AG09319 (cell line): ENCODE results near the gene PALD1.

Experiments
- DNase-seq: peaks from one replicate; pipeline ENCODE4 v3.0.0-alpha.2; 2010; ENCODE audit warnings: low read depth; ENCODE audit errors: extremely low read depth
- TF ChIP-seq, protein P1 (sequence below): IDR thresholded peaks from 2 replicates; pipeline ENCODE4 v1.5.1; 2011; ENCODE audit warnings: low read depth, mild to moderate bottlenecking, inconsistent platforms, low read length, moderate library complexity

The PALD1 gene

GRCh38 chr10:70523549-70523948 lies 45.0 kb downstream of the PALD1 start:
- TF ChIP-seq, protein P1, sequence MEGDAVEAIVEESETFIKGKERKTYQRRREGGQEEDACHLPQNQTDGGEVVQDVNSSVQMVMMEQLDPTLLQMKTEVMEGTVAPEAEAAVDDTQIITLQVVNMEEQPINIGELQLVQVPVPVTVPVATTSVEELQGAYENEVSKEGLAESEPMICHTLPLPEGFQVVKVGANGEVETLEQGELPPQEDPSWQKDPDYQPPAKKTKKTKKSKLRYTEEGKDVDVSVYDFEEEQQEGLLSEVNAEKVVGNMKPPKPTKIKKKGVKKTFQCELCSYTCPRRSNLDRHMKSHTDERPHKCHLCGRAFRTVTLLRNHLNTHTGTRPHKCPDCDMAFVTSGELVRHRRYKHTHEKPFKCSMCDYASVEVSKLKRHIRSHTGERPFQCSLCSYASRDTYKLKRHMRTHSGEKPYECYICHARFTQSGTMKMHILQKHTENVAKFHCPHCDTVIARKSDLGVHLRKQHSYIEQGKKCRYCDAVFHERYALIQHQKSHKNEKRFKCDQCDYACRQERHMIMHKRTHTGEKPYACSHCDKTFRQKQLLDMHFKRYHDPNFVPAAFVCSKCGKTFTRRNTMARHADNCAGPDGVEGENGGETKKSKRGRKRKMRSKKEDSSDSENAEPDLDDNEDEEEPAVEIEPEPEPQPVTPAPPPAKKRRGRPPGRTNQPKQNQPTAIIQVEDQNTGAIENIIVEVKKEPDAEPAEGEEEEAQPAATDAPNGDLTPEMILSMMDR = no peak
- DNase-seq = no peak

- TF ChIP-seq, protein P1 = no peak
- DNase-seq = no peak
Observed at GRCh38 chr10:70528314-70528713, 49.7 kb downstream of the PALD1 start.

- DNase-seq = no peak
- TF ChIP-seq, protein P1 = no peak
Observed at GRCh38 chr10:70528741-70529362, 50.3 kb downstream of the PALD1 start.

DNA sequence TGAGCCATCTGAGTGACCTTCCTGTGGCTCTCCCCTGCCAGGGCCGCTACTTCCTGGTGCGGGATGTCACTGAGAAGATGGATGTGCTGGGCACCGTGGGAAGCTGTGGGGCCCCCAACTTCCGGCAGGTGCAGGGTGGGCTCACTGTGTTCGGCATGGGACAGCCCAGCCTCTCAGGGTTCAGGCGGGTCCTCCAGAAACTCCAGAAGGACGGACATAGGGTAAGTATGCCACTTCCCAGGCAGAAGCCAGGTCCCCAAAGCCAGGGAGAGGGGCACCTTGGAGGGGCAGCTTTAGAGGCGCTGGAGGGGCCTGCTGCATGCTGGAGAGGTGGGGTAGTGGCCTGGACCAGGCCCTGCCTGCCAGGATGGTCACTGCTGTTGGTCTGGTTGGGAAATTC lies 51.3 kb downstream of the PALD1 start:
- no peak for DNase-seq
- TF ChIP-seq, protein P1 = no peak

DNA sequence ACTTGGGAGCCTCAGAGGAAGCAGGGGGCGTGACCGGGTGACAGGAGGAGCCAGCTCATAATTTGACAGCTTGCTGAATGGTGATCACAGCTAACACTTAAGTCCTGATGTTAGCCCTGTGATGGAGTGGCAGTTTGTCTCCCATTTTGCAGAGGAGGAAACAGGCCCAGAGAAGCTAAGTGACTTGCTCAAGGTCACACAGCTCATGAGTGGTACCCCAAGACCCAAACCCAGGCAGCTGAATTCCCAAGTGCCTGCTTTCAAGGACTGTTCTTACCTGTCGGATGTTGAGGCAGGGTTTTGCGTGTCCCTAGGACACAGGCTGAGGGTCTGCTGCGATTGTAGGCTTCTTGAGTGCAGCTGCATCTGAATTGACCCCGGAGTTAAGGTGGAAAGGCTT lies 51.7 kb downstream of the PALD1 start:
- TF ChIP-seq, protein P1 = no peak
- no peak for DNase-seq

GRCh38 chr10:70532554-70533188 lies 54.1 kb downstream of the PALD1 start:
- DNase-seq = no peak
- TF ChIP-seq, protein P1 = no peak

DNA sequence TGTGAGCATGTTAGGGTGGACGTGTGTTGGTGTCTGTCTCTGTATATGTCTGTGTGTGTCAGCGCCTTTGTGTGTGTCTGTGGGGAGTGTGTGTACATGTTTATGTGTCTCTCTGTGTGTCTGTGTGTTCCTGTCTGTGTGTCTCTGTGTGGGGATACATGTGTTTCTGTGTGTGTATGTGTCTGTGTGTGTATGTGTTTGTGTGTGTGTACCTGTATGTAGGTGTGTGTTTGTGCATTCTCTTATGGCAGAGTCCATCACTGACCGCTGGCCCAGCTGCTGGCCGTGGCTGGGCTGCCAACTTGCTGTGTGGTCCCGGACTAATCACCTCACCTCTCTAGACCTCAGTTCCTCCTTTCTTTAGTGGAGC lies 54.6 kb downstream of the PALD1 start:
- TF ChIP-seq, protein P1 = no peak
- DNase-seq = no peak
